GM23248 (cell line): ENCODE results near the gene SLAMF1.

Experiments
- EZH2 ChIP-seq: fragments of 200-600 bp; sonication (generic); IDR thresholded peaks from 2 replicates; pipeline ENCODE4 v1.6.1; 2018; ENCODE audit warnings: antibody characterized with exemption, mild to moderate bottlenecking; ENCODE audit not compliant: insufficient read depth, poor library complexity, severe bottlenecking
- EZH2phosphoT487 ChIP-seq: fragments of 200-600 bp; sonication (generic); IDR thresholded peaks from 2 replicates; pipeline ENCODE4 v1.6.1; 2018; ENCODE audit warnings: antibody characterized with exemption, moderate library complexity, mild to moderate bottlenecking, low read depth; ENCODE audit not compliant: insufficient read depth

GRCh38 chr1:160665330-160666078, 18.7 kb upstream of the SLAMF1 start:
- TF ChIP-seq EZH2 = no peak
- TF ChIP-seq EZH2phosphoT487 = no peak
